HG02678 (cell line): ENCODE measurements around the gene S100A10.
A peak's percentile ranks its signal among the peaks of the same experiment; 100 is the strongest.

Experiments used
- ATAC-seq: cut with Tn5 transposase; IDR thresholded peaks from one replicate; pipeline ENCODE4 v1.9.1; 2021; ENCODE audit warnings: mild to moderate bottlenecking, moderate library complexity; ENCODE audit not compliant: unreplicated experiment

The S100A10 gene

GRCh38 chr1:151988405-151988923 lies 5.2 kb downstream of the S100A10 start:
- no peak for ATAC-seq

GRCh38 chr1:151986501-151987190 lies 7.0 kb downstream of the S100A10 start:
- ATAC-seq = no peak

GRCh38 chr1:151985768-151986167 lies 7.9 kb downstream of the S100A10 start:
- no peak for ATAC-seq

- ATAC-seq = no peak
These were observed 8.4 kb downstream of the S100A10 start for GRCh38 chr1:151985270-151985669.

- ATAC-seq = peak; percentile 80
These were observed 9.2 kb downstream of the S100A10 start for GRCh38 chr1:151984313-151984956.

- ATAC-seq = no peak
These were observed 11.2 kb downstream of the S100A10 start for GRCh38 chr1:151982300-151983005.

GRCh38 chr1:151981178-151981525 lies 12.5 kb downstream of the S100A10 start:
- no peak for ATAC-seq

GRCh38 chr1:151980287-151981177 lies 13.1 kb downstream of the S100A10 start:
- ATAC-seq = no peak

GRCh38 chr1:151978922-151979321 lies 14.7 kb downstream of the S100A10 start:
- no peak for ATAC-seq

- no peak for ATAC-seq
These were observed 15.9 kb downstream of the S100A10 start for GRCh38 chr1:151977662-151978230.

GRCh38 chr1:151976858-151977257 lies 16.8 kb downstream of the S100A10 start:
- no peak for ATAC-seq

GRCh38 chr1:151976015-151976343 lies 17.7 kb downstream of the S100A10 start:
- no peak for ATAC-seq

- ATAC-seq = no peak
These were observed 18.2 kb downstream of the S100A10 start for GRCh38 chr1:151975311-151976014.

- ATAC-seq = no peak
These were observed 21.0 kb downstream of the S100A10 start for GRCh38 chr1:151972542-151973248.

- ATAC-seq = no peak
These were observed 23.0 kb downstream of the S100A10 start for GRCh38 chr1:151970626-151971025.

GRCh38 chr1:151970128-151970527 lies 23.5 kb downstream of the S100A10 start:
- ATAC-seq = no peak

- no peak for ATAC-seq
These were observed 24.8 kb downstream of the S100A10 start for GRCh38 chr1:151968791-151969399.

- ATAC-seq = no peak
These were observed 25.6 kb downstream of the S100A10 start for GRCh38 chr1:151968058-151968457.

GRCh38 chr1:151967091-151967490 lies 26.6 kb downstream of the S100A10 start:
- ATAC-seq = no peak
